SK-N-SH (cell line): Measurements from ENCODE around the gene ZNF529. TPM values are rescaled to one million over a fixed set of nuclear protein-coding genes. Genes with fewer than 3 reads are reported as not detected.

Experiments used
- CTCF ChIA-PET: fragments of 300-600, 350-600 bp; formaldehyde crosslinking; extraction: SDS; loops from one replicate; lab custom pipeline; 2021; lab: Yijun Ruan, JAX
- POLR2A ChIA-PET: fragments of 350-600 bp; sonication (Branson Sonifier 250); formaldehyde crosslinking; extraction: SDS; loops from one replicate; lab custom pipeline; 2020; ENCODE audit warnings: antibody characterized with exemption, inconsistent platforms; lab: Yijun Ruan, JAX
- DNase-seq: peaks from one replicate; pipeline ENCODE4 v3.0.0; 2012
- H2AFZ ChIP-seq: fragments of 200-600 bp; sonication (generic); 2 replicates; pipeline ENCODE4 v1.8.1; 2016; ENCODE audit warnings: antibody characterized with exemption, mild to moderate bottlenecking, low read depth
- H3F3A ChIP-seq: fragments of 200-600 bp; sonication (generic); replicated peaks from 2 replicates; pipeline ENCODE3; 2016; ENCODE audit warnings: antibody characterized with exemption, mild to moderate bottlenecking; ENCODE audit not compliant: insufficient read depth
- H3K27ac ChIP-seq, 2 experiments: fragments of 200-500 bp in 1 of 2; fragments of 200-600 bp in 1 of 2; sonication (Bioruptor generic) in 1 of 2; sonication (generic), shearing (Covaris generic) in 1 of 2; 2 replicates each; pipeline versions ENCODE4 v1.5.1 to v1.6.1; 2014 to 2016; ENCODE audit warnings: low read depth in 2 of 2, inconsistent platforms in 1 of 2, low read length in 1 of 2, mild to moderate bottlenecking in 1 of 2, mixed read lengths in 1 of 2
- H3K27me3 ChIP-seq: fragments of 200-600 bp; sonication (generic), shearing (Covaris generic); 2 replicates; pipeline ENCODE4 v1.6.1; 2016; ENCODE audit warnings: mixed run types; ENCODE audit not compliant: insufficient read depth
- H3K36me3 ChIP-seq, 2 experiments: fragments of 200-500 bp in 1 of 2; fragments of 200-600 bp in 1 of 2; sonication (Bioruptor generic) in 1 of 2; sonication (generic) in 1 of 2; replicated peaks in 1 of 2; 2 replicates each; pipeline versions ENCODE3 to v1.5.1; 2014 to 2016; ENCODE audit warnings: low read length in 1 of 2, mild to moderate bottlenecking in 1 of 2; ENCODE audit not compliant: insufficient read depth in 2 of 2, control insufficient read depth in 1 of 2
- H3K4me1 ChIP-seq, 2 experiments: fragments of 200-500 bp in 1 of 2; fragments of 200-600 bp in 1 of 2; sonication (Bioruptor generic) in 1 of 2; sonication (generic), shearing (Covaris generic) in 1 of 2; 2 replicates each; pipeline versions ENCODE4 v1.5.1 to v1.6.1; 2014 to 2016; ENCODE audit warnings: low read depth in 1 of 2, low read length in 1 of 2, mixed run types in 1 of 2; ENCODE audit not compliant: insufficient read depth in 2 of 2, control insufficient read depth in 1 of 2
- H3K4me2 ChIP-seq: fragments of 200-600 bp; sonication (generic), shearing (Covaris generic); 2 replicates; pipeline ENCODE4 v1.6.1; 2017; ENCODE audit warnings: mixed run types
- H3K4me3 ChIP-seq, 2 experiments: fragments of 200-500 bp in 1 of 2; fragments of 200-600 bp in 1 of 2; sonication (Bioruptor generic) in 1 of 2; sonication (generic), shearing (Covaris generic) in 1 of 2; 2 replicates each; pipeline versions ENCODE4 v1.5.1 to v1.8.1; 2014 to 2016; ENCODE audit warnings: low read depth in 2 of 2, inconsistent platforms in 1 of 2, low read length in 1 of 2, mild to moderate bottlenecking in 1 of 2, mixed read lengths in 1 of 2, moderate library complexity in 1 of 2
- H3K79me2 ChIP-seq: fragments of 200-600 bp; sonication (generic); 2 replicates; pipeline ENCODE4 v1.8.1; 2017; ENCODE audit warnings: mild to moderate bottlenecking; ENCODE audit not compliant: insufficient read depth
- H3K9ac ChIP-seq: fragments of 200-600 bp; sonication (generic); 2 replicates; pipeline ENCODE4 v1.6.1; 2017; ENCODE audit warnings: mixed run types
- H3K9me2 ChIP-seq: fragments of 200-600 bp; sonication (generic); 2 replicates; pipeline ENCODE4 v1.6.1; 2017; ENCODE audit warnings: mixed run types
- H3K9me3 ChIP-seq: fragments of 200-600 bp; sonication (generic); 2 replicates; pipeline ENCODE4 v1.6.1; 2017; ENCODE audit warnings: mixed run types, mild to moderate bottlenecking, moderate library complexity
- H4K20me1 ChIP-seq: fragments of 200-600 bp; sonication (generic); 2 replicates; pipeline ENCODE4 v1.6.1; 2017; ENCODE audit warnings: mild to moderate bottlenecking, mixed run types; ENCODE audit not compliant: insufficient read depth
- CHD2 ChIP-seq: fragments of 150-350 bp; IDR thresholded peaks from 2 replicates; pipeline ENCODE4 v1.6.1; 2018; ENCODE audit warnings: low read length; ENCODE audit not compliant: partially characterized antibody
- ELF1 ChIP-seq: IDR thresholded peaks from 2 replicates; pipeline ENCODE4 v1.4.0; 2012
- EP300 ChIP-seq, 2 experiments: IDR thresholded peaks; 2 replicates each; pipeline versions ENCODE4 v1.4.0 to v1.6.1; 2012; ENCODE audit warnings: borderline replicate concordance in 1 of 2, low read depth in 1 of 2, low read length in 1 of 2
- MAX ChIP-seq: IDR thresholded peaks from 2 replicates; pipeline ENCODE4 v1.4.0; 2012; ENCODE audit warnings: low read depth
- MXI1 ChIP-seq: IDR thresholded peaks from 2 replicates; pipeline ENCODE4 v1.6.1; 2012; ENCODE audit warnings: mild to moderate bottlenecking, low read depth, low read length, improper control_type of control experiment
- NFIC ChIP-seq: IDR thresholded peaks from 2 replicates; pipeline ENCODE4 v1.4.0; 2012; ENCODE audit warnings: borderline replicate concordance
- NRF1 ChIP-seq: IDR thresholded peaks from 2 replicates; pipeline ENCODE4 v1.6.1; 2012; ENCODE audit warnings: low read depth, mild to moderate bottlenecking, low read length
- PBX3 ChIP-seq: IDR thresholded peaks from 2 replicates; pipeline ENCODE4; 2012
- REST ChIP-seq: IDR thresholded peaks from 2 replicates; pipeline ENCODE4 v1.6.1; 2012; ENCODE audit warnings: mild to moderate bottlenecking, low read depth, low read length, moderate library complexity
- RFX5 ChIP-seq: IDR thresholded peaks from 2 replicates; pipeline ENCODE4 v1.6.1; 2012; ENCODE audit warnings: mild to moderate bottlenecking, improper control_type of control experiment, low read length
- SIN3A ChIP-seq: IDR thresholded peaks from 2 replicates; pipeline ENCODE4 v1.6.1; 2012; ENCODE audit warnings: low read depth, mild to moderate bottlenecking, low read length, moderate library complexity, borderline replicate concordance
- TAF1 ChIP-seq: IDR thresholded peaks from 2 replicates; pipeline ENCODE4 v1.6.1; 2012; ENCODE audit warnings: low read depth, mild to moderate bottlenecking, low read length, moderate library complexity, borderline replicate concordance
- ZBTB33 ChIP-seq: IDR thresholded peaks from 2 replicates; pipeline ENCODE4 v1.4.0; 2012; ENCODE audit warnings: low read depth, borderline replicate concordance
- WGBS: methylation state at CpG from one replicate; pipeline ENCODE4 v1.1.6; 2017; ENCODE audit warnings: low lambda C conversion rate; 5-methylcytosine and 5-hydroxymethylcytosine counted together
- polyA plus RNA-seq, 3 experiments: library from polyadenylated mRNA; depleted of rRNA; stranded (reverse); fragments of >200 nt; gene quantifications; 2 replicates each; pipeline ENCODE4 v1.2.3, GENCODE V29; 2012
- TF ChIP-seq, protein P1 (sequence below): IDR thresholded peaks from 2 replicates; pipeline ENCODE4 v1.4.0; 2012; ENCODE audit warnings: low read depth, borderline replicate concordance
- TF ChIP-seq, protein P2 (sequence below): fragments of 200-600 bp; sonication (generic); IDR thresholded peaks from 2 replicates; pipeline ENCODE4 v1.6.1; 2017; ENCODE audit warnings: antibody characterized with exemption, mild to moderate bottlenecking, moderate library complexity

ZNF529 gene
- polyA plus RNA-seq, 1 of the 3 experiments (the other 2 are of a cell fraction), result 5.6 TPM

GRCh38 chr19:36527873-36528193 is 45.3 kb downstream of the ZNF529 start:
- WGBS, result under 1% methylated on average over 13 of the region's 13 CpGs
- Histone ChIP-seq H3K9me3 (no peaks in the 10 kb centered on the region), H3K27ac (peak overlapping the region; percentile 86 to 96), H3K9ac (peak overlapping the region; percentile 84), H3K4me1 (no peaks in the 10 kb centered on the region; a peak in 2 of 4 replicates), H3K27me3 (no peaks in the 10 kb centered on the region), H3K36me3 (peaks cover 13 to 43% of the 10 kb centered on the region in 2 experiments), H3F3A (no peaks in the 10 kb centered on the region), H2AFZ (peak overlapping the region; percentile 94), H4K20me1 (no peaks in the 10 kb centered on the region), H3K4me3 (peak overlapping the region; percentile 73 to 74), H3K79me2 (peaks cover 55% of the 10 kb centered on the region), H3K4me2 (peak overlapping the region; percentile 79), H3K9me2 (no peaks in the 10 kb centered on the region)
- no peak for DNase-seq
- ChIA-PET POLR2A (interaction anchor here (0.6 to 1.7 kb wide), 9 partner anchors 22 to 690 kb away, joined by 3 to 21 read pairs (median 4); partner anchors contain the start of genes ZFP14, ZNF146, ZNF382 and ZNF383), CTCF (no interaction called here)
- TF ChIP-seq MXI1 (peak; percentile 16; the same call in 1 of the 2 replicates), TAF1 (no peak)

GRCh38 chr19:36527341-36527740 is 45.8 kb downstream of the ZNF529 start:
- DNase-seq, result no peak
- H3K9me2 ChIP-seq, result no peaks in the 10 kb centered on the region
- H3K79me2 ChIP-seq, result peaks cover 59% of the 10 kb centered on the region
- H4K20me1 ChIP-seq, result no peaks in the 10 kb centered on the region
- H3K27me3 ChIP-seq, result no peaks in the 10 kb centered on the region
- CTCF ChIA-PET, result interaction anchor here (0.6 kb wide), 1 partner anchor 39 kb away, joined by 3 read pairs; no protein-coding TSS in a partner anchor
- WGBS, result 39% methylated on average over 5 of the region's 5 CpGs
- H3K4me1 ChIP-seq, result no peaks in the 10 kb centered on the region; a peak in 2 of 4 replicates
- POLR2A ChIA-PET, result interaction anchor here (1.0 to 1.4 kb wide), 2 partner anchors 78 to 148 kb away, joined by 3 to 5 read pairs; partner anchors contain the start of genes ZFP14 and ZNF382
- H3K9me3 ChIP-seq, result no peaks in the 10 kb centered on the region
- peak overlapping the region; percentile 79 for H3K4me2 ChIP-seq
- peak overlapping the region; percentile 73 to 74 for H3K4me3 ChIP-seq
- peak overlapping the region; percentile 86 to 96 for H3K27ac ChIP-seq
- H3F3A ChIP-seq, result no peaks in the 10 kb centered on the region
- peak overlapping the region; percentile 84 for H3K9ac ChIP-seq
- peak overlapping the region; percentile 94 for H2AFZ ChIP-seq
- H3K36me3 ChIP-seq, result peaks cover 18 to 43% of the 10 kb centered on the region in 2 experiments
- TF ChIP-seq REST, result no peak
- no peak for TF ChIP-seq SIN3A
- TF ChIP-seq MAX, result no peak
- TF ChIP-seq RFX5, result no peak
- TF ChIP-seq, protein P1, sequence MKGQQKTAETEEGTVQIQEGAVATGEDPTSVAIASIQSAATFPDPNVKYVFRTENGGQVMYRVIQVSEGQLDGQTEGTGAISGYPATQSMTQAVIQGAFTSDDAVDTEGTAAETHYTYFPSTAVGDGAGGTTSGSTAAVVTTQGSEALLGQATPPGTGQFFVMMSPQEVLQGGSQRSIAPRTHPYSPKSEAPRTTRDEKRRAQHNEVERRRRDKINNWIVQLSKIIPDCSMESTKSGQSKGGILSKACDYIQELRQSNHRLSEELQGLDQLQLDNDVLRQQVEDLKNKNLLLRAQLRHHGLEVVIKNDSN, result no peak
- no peak for TF ChIP-seq ELF1
- no peak for TF ChIP-seq NFIC
- TF ChIP-seq, protein P2, sequence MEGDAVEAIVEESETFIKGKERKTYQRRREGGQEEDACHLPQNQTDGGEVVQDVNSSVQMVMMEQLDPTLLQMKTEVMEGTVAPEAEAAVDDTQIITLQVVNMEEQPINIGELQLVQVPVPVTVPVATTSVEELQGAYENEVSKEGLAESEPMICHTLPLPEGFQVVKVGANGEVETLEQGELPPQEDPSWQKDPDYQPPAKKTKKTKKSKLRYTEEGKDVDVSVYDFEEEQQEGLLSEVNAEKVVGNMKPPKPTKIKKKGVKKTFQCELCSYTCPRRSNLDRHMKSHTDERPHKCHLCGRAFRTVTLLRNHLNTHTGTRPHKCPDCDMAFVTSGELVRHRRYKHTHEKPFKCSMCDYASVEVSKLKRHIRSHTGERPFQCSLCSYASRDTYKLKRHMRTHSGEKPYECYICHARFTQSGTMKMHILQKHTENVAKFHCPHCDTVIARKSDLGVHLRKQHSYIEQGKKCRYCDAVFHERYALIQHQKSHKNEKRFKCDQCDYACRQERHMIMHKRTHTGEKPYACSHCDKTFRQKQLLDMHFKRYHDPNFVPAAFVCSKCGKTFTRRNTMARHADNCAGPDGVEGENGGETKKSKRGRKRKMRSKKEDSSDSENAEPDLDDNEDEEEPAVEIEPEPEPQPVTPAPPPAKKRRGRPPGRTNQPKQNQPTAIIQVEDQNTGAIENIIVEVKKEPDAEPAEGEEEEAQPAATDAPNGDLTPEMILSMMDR, result no peak
- no peak for TF ChIP-seq PBX3
- no peak for TF ChIP-seq EP300 (IDR thresholded peaks at IDR 0.05; ENCODE audit: borderline replicate concordance in 1 of 2, low read depth in 1 of 2, low read length in 1 of 2)
- TF ChIP-seq NRF1, result no peak
- no peak for TF ChIP-seq ZBTB33
- no peak for TF ChIP-seq CHD2
